SIG-M5 treated with dmso at 0.1 percent for 504 hours (cell line): ENCODE measurements around the gene SGCB.

Experiments
- DNase-seq: peaks from one replicate; lab custom pipeline; 2025; ENCODE audit not compliant: unreplicated experiment; lab: John Stamatoyannopoulos, UW

Gene SGCB

DNA sequence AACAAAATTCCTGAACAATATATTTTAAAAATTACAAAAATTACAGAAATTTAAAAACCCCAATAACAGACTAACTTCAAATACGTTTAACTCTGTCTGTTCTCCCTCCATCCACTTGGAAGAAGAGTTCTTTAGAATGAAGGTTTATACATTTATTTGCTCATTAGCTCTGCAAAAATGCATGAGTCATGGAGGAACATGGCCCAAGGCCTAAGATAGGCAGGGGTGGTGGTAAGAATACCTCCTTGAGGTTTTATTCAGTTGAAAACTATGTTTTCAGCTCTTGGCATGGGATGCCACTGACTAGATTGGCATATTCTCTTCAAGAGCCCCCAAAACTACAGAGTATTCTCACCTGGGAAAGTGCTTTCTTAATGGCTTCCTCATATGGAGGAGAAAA, 9.1 kb downstream of the SGCB start:
- no peak for DNase-seq

DNA sequence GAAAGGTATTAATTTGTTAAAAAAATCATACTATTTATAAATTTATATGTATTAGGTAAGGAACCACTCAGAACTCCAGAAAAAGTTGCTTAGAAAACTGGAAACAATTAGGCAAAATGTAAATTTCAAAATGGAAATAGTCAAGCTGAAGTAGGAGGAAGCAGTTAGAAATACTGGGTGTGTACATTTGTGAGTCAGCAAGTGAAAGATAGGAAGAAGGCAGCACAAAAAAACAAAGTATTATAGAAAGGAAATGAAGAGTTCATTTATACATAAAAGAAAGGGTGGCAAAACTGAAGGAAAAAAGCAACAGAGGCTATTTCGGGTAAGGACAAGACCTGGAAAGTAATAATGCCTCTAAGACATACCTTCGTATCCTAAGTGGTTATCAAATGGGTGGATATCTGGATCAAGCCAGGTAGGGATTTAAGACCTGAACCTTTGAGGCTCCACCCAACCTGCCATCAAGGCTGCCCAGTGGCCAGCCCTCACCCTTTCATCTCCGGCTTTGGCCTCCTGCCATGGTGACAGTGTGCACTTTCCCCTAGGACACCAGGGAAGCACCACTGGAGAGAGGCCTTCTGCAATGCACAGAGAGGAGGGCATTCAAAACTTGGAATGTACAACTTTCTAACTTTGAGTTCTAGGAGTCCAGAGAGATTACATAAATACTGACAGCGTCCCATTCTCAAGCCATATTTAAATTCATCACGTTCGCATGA, 18.0 kb downstream of the SGCB start, which contains the start of gene LRRC66:
LRRC66 (minus strand) TSS at position 428 of the 722 bp plus-strand sequence. CDS start 2,750 bp downstream, outside the sequence.
- no peak for DNase-seq

DNA sequence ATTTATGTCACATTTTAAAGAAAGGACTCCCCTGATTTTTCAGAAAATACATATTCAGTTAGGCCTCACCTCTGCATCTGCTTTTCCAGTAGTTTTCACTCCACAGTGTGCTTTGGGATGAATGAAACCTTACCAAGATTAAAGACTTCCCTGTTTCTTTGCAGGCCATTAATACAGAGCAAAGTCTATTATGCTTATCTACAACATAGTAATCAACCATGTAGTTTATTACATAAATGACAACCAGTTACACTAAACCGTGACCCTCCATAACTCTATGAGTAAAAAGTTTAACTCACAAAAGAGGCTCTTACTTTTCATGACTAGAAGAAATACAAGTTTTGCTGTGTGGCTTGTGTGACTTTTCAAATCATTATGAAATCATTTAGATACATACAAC, 20.3 kb downstream of the SGCB start:
- no peak for DNase-seq

DNA sequence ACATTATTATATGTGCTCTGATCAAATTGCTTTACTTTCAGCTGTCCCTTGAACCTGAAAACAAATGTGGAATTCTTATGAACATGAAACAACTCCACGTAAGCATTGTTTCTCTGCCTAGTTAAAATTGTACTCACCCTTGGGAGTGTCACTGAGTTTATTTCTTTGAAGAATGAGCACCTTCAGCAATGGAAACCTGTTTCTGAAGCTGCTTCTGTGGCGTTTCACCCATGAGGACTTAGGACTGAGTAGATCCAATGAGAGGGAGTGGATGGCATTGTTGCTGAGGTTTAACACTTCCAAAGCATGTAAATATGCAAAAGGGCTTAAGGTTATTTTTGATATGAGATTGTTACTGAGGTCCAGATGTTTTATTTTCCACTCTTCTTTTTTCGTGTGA, 21.1 kb downstream of the SGCB start:
- no peak for DNase-seq

DNA sequence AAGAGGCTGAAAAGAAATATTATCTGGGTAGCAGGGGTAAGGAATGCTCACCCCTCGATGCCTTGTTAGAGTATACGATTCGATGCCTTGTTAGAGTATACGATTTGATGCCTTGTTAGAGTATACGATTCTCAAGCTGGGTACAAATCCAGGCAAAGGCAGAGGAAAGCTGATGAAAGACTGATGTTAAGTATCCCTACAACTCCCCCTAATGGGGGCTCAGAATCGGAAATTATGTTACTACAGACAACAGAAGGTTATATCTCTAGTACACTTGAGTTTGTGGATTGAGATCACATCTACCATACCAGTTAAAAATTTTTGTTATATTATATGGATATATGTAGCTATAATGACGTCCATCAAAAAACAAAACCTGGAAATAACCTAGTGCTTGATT, 22.7 kb downstream of the SGCB start:
- peak; percentile 14 for DNase-seq

DNA sequence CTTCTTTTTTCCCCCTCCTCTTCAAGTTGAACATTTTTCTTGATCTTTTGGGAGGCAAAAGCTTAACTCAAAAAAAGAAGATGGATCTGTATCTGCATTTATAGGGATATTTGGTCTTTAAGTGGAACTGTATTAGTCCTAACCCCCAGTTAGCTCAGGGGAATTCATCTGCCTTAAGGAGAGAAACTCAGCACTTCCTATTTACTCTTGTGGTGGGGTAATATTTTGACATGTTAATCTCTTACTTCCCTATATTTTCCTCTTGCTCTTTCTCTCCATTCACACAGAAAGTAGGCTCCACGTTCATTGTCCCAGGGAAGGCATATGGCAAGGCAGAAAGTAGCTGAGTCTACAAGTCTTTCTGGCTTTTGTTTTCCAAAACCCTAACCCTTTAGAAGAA, 23.2 kb downstream of the SGCB start:
- peak; percentile 73 for DNase-seq

DNA sequence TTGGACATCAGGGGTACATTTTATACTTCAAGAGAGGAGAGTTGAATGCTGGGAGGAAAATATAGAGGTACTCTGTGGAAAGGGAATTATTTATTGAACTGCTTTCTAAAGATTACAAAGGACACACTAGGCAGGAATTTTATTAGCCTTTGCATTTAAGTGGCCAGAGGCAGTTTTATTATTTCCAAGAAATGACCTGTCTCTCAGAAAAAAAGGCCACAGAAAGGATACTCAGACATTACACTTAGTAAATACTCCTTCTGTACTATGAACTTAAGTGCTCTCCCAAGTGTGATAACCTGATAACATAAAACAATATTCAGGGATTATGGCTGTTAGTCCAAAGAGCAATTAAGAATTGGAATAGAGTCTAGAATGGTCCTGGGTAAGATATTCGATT, 25.4 kb downstream of the SGCB start:
- no peak for DNase-seq

DNA sequence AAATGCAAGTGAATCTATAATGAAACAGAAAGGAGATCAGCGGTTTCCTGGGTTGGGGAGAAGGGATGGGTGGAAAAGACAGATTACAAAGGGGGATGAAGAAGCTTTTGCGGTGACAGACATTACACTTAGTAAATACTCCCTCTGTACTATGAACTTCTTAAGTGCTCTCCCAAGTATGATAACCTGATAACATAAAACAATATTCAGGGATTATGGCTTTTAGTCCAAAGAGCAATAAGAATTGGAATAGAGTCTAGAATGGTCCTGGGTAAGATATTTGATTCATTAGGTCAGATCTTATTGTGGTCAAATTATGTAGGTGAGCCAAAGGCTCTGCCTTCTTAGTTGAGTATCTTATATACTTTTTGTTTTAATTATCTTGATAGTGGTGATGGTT, 27.1 kb downstream of the SGCB start:
- DNase-seq, result no peak

DNA sequence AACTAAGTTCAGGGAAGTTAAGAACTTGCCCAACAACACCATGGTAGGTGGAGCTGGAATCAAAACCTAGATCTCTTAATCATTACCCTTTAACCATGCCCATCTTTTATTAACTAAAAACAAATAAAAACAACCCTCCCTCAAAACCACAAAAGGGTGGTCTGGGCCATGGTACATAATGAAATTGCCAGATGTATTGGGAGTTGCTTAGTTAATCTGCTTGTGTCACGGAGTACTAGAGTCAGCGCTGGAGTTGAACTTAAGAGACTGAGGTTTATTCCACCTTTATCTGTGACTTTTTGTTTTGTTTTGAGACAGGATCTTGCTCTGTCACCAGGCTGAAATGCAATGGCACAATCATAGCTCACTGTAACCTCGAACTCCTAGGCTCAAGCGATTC, 31.2 kb downstream of the SGCB start:
- no peak for DNase-seq

DNA sequence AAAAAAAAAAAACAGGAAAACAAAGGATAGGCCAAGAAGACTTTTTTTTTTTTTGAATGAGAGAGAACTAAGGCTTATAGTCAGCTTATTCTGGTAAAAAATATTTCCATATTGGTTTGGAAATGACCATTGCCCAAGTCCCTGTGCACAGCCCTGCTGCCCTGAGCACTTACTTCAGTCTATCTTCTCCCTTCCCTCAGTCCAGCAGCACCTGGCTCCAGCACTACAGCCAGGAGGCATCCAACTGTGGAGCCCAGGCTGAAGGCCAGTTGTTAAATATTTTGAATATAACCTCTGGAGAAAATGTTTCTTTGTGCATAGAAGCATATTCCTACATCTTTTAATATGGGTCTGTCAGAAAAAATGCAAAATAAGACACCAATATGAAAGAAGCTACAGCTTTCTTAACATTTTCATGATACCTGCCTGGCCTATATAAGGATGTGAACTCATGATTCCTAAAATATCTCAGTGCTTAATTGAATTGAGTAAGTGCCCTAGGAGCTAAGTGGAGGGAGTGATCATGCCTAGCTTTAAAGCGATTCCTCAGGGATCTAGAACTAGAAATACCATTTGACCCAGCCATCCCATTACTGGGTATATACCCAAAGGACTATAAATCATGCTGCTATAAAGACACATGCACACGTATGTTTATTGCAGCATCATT, 32.4 kb downstream of the SGCB start:
- no peak for DNase-seq

DNA sequence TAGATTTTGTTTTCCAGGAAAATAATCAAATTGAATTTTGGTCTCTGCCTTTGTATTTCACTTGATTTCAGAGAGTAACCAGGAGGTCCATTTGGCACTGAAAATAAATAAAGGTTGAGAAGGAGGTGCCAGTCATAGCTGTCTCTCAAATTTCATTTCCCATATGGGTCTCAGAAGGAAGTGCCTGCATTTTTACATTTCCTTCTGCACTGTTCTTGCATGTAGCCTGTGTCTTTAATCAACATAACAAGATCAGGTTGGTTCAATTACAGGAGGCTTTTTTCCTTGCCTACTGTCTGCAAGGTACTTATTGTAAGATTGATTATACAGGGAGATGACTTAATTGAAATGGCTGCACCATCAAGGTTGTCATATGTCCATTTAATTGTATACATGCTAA, 33.7 kb downstream of the SGCB start:
- no peak for DNase-seq

DNA sequence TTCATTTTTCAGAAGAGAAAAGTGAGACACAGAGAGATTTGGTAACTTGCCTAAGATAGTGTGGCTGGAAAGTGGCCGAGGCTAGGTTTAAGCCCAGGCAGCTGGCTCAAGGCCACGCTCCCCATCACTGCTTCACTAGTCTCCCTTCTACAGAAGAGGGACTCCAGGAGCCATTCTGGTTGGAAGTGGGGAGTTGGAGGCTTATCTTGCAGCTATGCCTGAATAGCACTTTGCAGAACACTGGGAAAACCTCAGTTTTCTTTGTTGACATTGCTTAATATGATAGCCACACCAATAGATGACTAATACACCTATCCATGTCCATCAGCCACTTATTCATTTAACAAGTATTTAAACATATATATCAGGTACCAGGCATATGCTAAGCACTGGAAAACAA, 36.5 kb downstream of the SGCB start:
- DNase-seq, result no peak

DNA sequence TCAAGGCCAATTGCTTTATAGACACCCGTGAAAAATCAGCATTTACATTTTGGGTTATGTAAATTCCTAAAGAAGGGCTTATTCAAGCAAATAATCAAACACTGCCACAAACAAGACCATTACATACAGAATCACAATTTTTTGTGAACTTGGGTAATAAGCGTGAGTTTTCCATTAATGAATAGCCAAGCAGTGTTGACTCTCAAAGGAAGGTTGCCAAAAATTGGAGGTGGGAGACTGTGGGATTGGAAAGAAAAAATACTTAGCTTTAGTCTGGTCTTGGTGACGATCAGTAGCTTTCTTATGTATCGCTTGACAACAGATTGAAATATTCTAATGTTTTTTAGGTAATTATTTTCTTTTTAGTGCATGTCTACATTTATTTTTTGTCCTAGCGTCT, 38.8 kb downstream of the SGCB start:
- no peak for DNase-seq

DNA sequence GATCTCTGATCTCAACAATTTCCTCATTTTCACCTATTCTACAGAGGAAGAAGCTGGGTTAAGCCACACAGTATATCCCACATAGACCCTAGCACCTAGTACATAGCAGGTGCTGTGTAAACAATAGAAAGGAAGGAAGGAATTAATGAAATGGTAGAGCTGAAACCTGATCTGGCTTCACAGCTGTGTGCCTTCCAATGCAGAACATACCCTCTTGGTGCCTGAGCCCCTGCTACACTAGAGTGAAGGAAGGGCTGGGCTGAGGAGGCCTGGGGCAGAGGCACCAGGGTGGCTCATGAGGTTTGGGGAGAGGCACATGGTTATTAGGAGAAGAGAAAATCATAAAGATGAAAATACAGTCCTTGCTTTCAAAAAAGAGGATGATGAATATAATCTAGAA, 39.3 kb downstream of the SGCB start:
- DNase-seq, result no peak

DNA sequence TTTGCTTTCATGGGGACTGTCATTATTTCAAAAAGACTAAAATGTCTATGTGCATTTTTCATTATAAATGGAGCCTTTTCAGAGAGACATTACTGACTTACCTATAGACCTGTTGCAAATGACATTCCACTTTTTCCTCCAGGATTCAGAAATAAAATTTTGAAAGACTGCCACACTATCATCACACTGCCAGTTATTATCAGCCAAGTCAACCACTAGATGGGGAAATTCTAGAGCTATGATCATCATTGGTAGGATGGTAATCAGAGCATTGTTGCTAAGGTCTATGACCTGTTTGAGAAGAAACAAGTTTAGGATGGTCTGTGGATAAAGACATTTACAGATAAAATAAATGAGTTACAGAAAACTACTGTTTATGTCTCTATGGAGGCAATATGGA, 40.5 kb downstream of the SGCB start:
- DNase-seq, result no peak

DNA sequence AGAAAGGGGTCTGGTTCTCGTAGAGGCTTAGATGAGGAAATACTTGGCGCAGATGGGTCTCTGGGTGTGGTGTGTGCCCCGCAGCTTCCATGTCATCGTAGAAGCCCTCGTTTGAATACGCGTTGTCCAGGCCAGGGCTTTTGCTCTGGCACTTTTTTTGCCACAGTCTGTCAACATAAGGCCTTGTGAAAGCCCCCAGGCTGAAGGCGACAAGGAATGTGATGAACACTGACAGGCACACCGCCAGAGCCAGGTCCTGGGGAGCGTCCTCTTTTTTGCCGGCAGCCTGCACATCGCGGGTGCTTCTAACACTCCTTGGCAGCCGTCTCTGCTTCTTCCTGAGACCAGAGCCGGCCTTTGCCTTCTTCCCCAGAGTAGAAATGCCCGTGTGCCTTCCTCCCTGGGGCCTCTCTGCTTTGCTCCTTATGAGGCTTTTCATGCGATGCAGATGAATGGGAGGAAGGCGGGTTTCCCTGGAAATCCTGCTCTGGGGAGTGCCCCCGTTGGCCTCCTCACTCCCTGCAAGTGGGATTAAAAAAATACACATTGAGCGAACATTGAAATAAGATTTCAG, 42.4 kb downstream of the SGCB start:
- DNase-seq, result no peak
